Keratinocyte (primary cell): Measurements from ENCODE around the gene UXS1.

Experiments used
- CTCF ChIP-seq, 3 experiments: IDR thresholded peaks in 1 of 3; conservative IDR thresholded peaks in 1 of 3; optimal IDR thresholded peaks in 1 of 3; 2 replicates in 2 of 3; 3 replicates in 1 of 3; pipeline versions ENCODE3 to v1.5.1; 2011; ENCODE audit warnings: low read length in 3 of 3, mild to moderate bottlenecking in 3 of 3, moderate library complexity in 2 of 3, control low read depth in 1 of 3, inconsistent platforms in 1 of 3; ENCODE audit not compliant: insufficient read depth in 2 of 3; ENCODE audit errors: extremely low read depth in 1 of 3
- EZH2 ChIP-seq: IDR thresholded peaks from one replicate; pipeline ENCODE4 v1.6.1; 2012; ENCODE audit warnings: inconsistent platforms, mild to moderate bottlenecking, low read length, moderate library complexity

- no peak for TF ChIP-seq CTCF (optimal IDR thresholded peaks at IDR 0.05 in 1 of 3, IDR thresholded peaks at IDR 0.05 in 1 of 3, conservative IDR thresholded peaks at IDR 0.05 in 1 of 3; ENCODE audit: extremely low read depth in 1 of 3, insufficient read depth in 2 of 3, low read length in 3 of 3)
- no peak for TF ChIP-seq EZH2
These were observed 25.4 kb downstream of the UXS1 start for GRCh38 chr2:106168657-106169056.
